Neural cell (in vitro differentiated cells): ENCODE data around the gene MYOM1.

Experiments used
- CTCF ChIP-seq: fragments of 450-650 bp; IDR thresholded peaks from 2 replicates; pipeline ENCODE4 v1.5.1; 2014; ENCODE audit warnings: antibody characterized with exemption, mild to moderate bottlenecking, moderate library complexity; ENCODE audit not compliant: poor library complexity, severe bottlenecking
- EP300 ChIP-seq: fragments of 450-650 bp; conservative IDR thresholded peaks from 2 replicates; pipeline ENCODE4 v1.6.1; 2014; ENCODE audit warnings: antibody characterized with exemption, mild to moderate bottlenecking, moderate library complexity; ENCODE audit not compliant: poor library complexity, severe bottlenecking
- EZH2 ChIP-seq: fragments of 200-600, 300-800 bp; shearing (Covaris generic), sonication (generic); IDR thresholded peaks from 2 replicates; pipeline ENCODE4 v1.6.1; 2014; ENCODE audit warnings: antibody characterized with exemption, low read length, borderline replicate concordance, mild to moderate bottlenecking; ENCODE audit not compliant: insufficient read depth, poor library complexity, severe bottlenecking
- RAD21 ChIP-seq: fragments of 450-650 bp; conservative IDR thresholded peaks from 2 replicates; pipeline ENCODE4 v1.6.1; 2014; ENCODE audit warnings: antibody characterized with exemption, mild to moderate bottlenecking, moderate library complexity
- TF ChIP-seq, protein P1 (sequence below): IDR thresholded peaks from 2 replicates; pipeline ENCODE4 v1.6.1; 2012; ENCODE audit warnings: borderline replicate concordance

DNA sequence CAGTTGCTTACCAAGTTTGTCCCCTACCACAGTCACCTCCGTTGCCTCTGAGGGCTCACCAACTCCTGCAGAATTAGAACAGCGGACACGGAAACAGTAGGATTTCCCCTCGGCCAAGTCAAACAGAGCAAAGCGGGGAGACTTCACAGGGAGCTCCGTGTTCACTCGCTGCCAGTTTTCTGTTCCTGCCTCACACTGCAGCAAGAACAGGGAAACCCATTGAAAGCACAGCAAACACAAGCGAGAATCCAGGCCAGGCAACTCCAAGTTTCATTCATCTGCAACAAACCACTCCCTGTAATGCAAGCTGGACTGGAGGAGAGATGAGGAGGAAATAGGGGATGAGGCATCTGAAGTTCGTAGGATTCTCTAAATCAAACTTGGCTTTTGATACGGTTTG lies 84.2 kb downstream of the MYOM1 start:
- TF ChIP-seq CTCF (no peak), EZH2 (no peak), EP300 (no peak), RAD21 (no peak)
- TF ChIP-seq, protein P1, sequence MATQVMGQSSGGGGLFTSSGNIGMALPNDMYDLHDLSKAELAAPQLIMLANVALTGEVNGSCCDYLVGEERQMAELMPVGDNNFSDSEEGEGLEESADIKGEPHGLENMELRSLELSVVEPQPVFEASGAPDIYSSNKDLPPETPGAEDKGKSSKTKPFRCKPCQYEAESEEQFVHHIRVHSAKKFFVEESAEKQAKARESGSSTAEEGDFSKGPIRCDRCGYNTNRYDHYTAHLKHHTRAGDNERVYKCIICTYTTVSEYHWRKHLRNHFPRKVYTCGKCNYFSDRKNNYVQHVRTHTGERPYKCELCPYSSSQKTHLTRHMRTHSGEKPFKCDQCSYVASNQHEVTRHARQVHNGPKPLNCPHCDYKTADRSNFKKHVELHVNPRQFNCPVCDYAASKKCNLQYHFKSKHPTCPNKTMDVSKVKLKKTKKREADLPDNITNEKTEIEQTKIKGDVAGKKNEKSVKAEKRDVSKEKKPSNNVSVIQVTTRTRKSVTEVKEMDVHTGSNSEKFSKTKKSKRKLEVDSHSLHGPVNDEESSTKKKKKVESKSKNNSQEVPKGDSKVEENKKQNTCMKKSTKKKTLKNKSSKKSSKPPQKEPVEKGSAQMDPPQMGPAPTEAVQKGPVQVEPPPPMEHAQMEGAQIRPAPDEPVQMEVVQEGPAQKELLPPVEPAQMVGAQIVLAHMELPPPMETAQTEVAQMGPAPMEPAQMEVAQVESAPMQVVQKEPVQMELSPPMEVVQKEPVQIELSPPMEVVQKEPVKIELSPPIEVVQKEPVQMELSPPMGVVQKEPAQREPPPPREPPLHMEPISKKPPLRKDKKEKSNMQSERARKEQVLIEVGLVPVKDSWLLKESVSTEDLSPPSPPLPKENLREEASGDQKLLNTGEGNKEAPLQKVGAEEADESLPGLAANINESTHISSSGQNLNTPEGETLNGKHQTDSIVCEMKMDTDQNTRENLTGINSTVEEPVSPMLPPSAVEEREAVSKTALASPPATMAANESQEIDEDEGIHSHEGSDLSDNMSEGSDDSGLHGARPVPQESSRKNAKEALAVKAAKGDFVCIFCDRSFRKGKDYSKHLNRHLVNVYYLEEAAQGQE = no peak
